ENCODE results near the gene HSD11B1.

DNA sequence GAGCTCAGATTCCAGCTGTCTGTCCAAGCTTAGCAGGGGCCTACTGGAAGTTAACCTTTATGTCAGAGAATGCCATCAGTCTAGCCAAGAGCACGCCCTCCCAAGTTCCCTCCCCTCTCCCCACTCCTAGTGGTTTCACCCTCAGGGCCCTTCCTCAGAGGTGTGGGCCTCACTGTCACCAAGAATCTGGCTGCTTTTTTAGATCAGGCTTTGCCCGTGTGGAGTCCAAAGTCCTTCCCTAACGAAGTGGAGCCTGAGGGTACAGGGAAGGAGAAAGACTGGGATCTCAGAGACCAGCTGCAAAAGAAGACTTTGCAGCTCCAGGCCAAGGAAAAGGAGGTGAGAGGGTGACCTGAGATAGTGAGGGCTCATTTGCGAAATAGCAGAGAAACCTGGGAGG, 75.6 kb downstream of the HSD11B1 start:
- TF ChIP-seq POLR2A (IDR thresholded peaks at IDR 0.05; ENCODE audit: low read depth, low read length) (no peak), RAD21 (IDR thresholded peaks at IDR 0.05; ENCODE audit: low read length) (no peak), MAFK (IDR thresholded peaks at IDR 0.05; ENCODE audit: low read depth, low read length) (no peak), CEBPB (IDR thresholded peaks at IDR 0.05; ENCODE audit: low read depth, low read length) (no peak), ELK1 (IDR thresholded peaks at IDR 0.05; ENCODE audit: borderline replicate concordance, low read depth, low read length) (no peak), BHLHE40 (IDR thresholded peaks at IDR 0.05; ENCODE audit: low read depth, low read length) (no peak), SMC3 (IDR thresholded peaks at IDR 0.05; ENCODE audit: low read depth, low read length) (no peak), CHD1 (IDR thresholded peaks at IDR 0.05; ENCODE audit: low read depth, low read length) (no peak), RFX5 (IDR thresholded peaks at IDR 0.05; ENCODE audit: low read depth, low read length) (no peak), RCOR1 (IDR thresholded peaks at IDR 0.05; ENCODE audit: insufficient replicate concordance, low read length) (no peak), MXI1 (IDR thresholded peaks at IDR 0.05; ENCODE audit: borderline replicate concordance, low read depth, low read length) (no peak), FOS (IDR thresholded peaks at IDR 0.05; ENCODE audit: low read depth, low read length) (no peak)
- TF ChIP-seq, protein P1, sequence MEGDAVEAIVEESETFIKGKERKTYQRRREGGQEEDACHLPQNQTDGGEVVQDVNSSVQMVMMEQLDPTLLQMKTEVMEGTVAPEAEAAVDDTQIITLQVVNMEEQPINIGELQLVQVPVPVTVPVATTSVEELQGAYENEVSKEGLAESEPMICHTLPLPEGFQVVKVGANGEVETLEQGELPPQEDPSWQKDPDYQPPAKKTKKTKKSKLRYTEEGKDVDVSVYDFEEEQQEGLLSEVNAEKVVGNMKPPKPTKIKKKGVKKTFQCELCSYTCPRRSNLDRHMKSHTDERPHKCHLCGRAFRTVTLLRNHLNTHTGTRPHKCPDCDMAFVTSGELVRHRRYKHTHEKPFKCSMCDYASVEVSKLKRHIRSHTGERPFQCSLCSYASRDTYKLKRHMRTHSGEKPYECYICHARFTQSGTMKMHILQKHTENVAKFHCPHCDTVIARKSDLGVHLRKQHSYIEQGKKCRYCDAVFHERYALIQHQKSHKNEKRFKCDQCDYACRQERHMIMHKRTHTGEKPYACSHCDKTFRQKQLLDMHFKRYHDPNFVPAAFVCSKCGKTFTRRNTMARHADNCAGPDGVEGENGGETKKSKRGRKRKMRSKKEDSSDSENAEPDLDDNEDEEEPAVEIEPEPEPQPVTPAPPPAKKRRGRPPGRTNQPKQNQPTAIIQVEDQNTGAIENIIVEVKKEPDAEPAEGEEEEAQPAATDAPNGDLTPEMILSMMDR (conservative IDR thresholded peaks at IDR 0.05; ENCODE audit: low read depth, low read length): no peak
- TF ChIP-seq, protein P2, sequence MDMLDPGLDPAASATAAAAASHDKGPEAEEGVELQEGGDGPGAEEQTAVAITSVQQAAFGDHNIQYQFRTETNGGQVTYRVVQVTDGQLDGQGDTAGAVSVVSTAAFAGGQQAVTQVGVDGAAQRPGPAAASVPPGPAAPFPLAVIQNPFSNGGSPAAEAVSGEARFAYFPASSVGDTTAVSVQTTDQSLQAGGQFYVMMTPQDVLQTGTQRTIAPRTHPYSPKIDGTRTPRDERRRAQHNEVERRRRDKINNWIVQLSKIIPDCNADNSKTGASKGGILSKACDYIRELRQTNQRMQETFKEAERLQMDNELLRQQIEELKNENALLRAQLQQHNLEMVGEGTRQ (IDR thresholded peaks at IDR 0.05; ENCODE audit: low read depth, low read length): no peak

Measured in IMR-90 (cell line).